ENCODE results near the gene SCAF11. TPM values are rescaled to one million over a fixed set of nuclear protein-coding genes. Genes with fewer than 3 reads are reported as not detected.

SCAF11 gene
- total RNA-seq, 2 donors from 2014 or later = 114 TPM

- DNase-seq (ENCODE audit: low spot score) = no peak
- H3K4me3 ChIP-seq = no peak overlapping the region
- no peak for TF ChIP-seq CTCF (IDR thresholded peaks at IDR 0.05)
- no peaks in the 10 kb centered on the region for H3K4me1 ChIP-seq
- no peaks in the 10 kb centered on the region for H3K9me3 ChIP-seq
- H3K27ac ChIP-seq = no peak overlapping the region
- H3K27me3 ChIP-seq = no peaks in the 10 kb centered on the region
- H3K36me3 ChIP-seq = peaks cover 8% of the 10 kb centered on the region
Measured at GRCh38 chr12:45907955-45908354, 82.4 kb downstream of the SCAF11 start.

GRCh38 chr12:45898094-45898493, 92.3 kb downstream of the SCAF11 start:
- no peak for TF ChIP-seq CTCF (IDR thresholded peaks at IDR 0.05)

GRCh38 chr12:45895961-45896360, 94.4 kb downstream of the SCAF11 start:
- H3K9me3 ChIP-seq = no peaks in the 10 kb centered on the region
- DNase-seq (ENCODE audit: low spot score) = no peak
- H3K4me3 ChIP-seq = no peak overlapping the region
- no peak for TF ChIP-seq CTCF (IDR thresholded peaks at IDR 0.05)
- H3K36me3 ChIP-seq = peaks cover 43% of the 10 kb centered on the region
- no peaks in the 10 kb centered on the region for H3K4me1 ChIP-seq
- H3K27ac ChIP-seq = no peak overlapping the region
- no peaks in the 10 kb centered on the region for H3K27me3 ChIP-seq

More at GRCh38 chr12:45898094-45898493, 92.3 kb downstream of the SCAF11 start:
- Histone ChIP-seq H3K27ac (no peak overlapping the region), H3K27me3 (no peaks in the 10 kb centered on the region), H3K36me3 (peaks cover 30% of the 10 kb centered on the region), H3K4me3 (no peak overlapping the region), H3K4me1 (no peaks in the 10 kb centered on the region), H3K9me3 (no peaks in the 10 kb centered on the region)
- DNase-seq (ENCODE audit: low spot score) = no peak

GRCh38 chr12:45893240-45893639, 97.1 kb downstream of the SCAF11 start:
- Histone ChIP-seq H3K27ac (no peak overlapping the region), H3K27me3 (no peaks in the 10 kb centered on the region), H3K4me3 (no peak overlapping the region), H3K36me3 (peaks cover 43% of the 10 kb centered on the region), H3K4me1 (no peaks in the 10 kb centered on the region), H3K9me3 (no peaks in the 10 kb centered on the region)
- DNase-seq (ENCODE audit: low spot score) = no peak
- TF ChIP-seq CTCF (IDR thresholded peaks at IDR 0.05) = peak in 1 of 2 donors; percentile 13

- Histone ChIP-seq H3K36me3 (peaks cover 46% of the 10 kb centered on the region), H3K9me3 (no peaks in the 10 kb centered on the region), H3K27me3 (no peaks in the 10 kb centered on the region), H3K4me1 (no peaks in the 10 kb centered on the region), H3K27ac (no peak overlapping the region), H3K4me3 (no peak overlapping the region)
- TF ChIP-seq CTCF (IDR thresholded peaks at IDR 0.05) = no peak
- DNase-seq (ENCODE audit: low spot score) = no peak
Measured at GRCh38 chr12:45890276-45890675, 100.1 kb downstream of the SCAF11 start.

GRCh38 chr12:45887544-45887943, 102.8 kb downstream of the SCAF11 start:
- Histone ChIP-seq H3K27ac (no peak overlapping the region), H3K4me3 (no peak overlapping the region), H3K4me1 (no peaks in the 10 kb centered on the region), H3K27me3 (no peaks in the 10 kb centered on the region), H3K9me3 (no peaks in the 10 kb centered on the region), H3K36me3 (peaks cover 26% of the 10 kb centered on the region)
- no peak for DNase-seq (ENCODE audit: low spot score)
- TF ChIP-seq CTCF (IDR thresholded peaks at IDR 0.05) = no peak

Data from right atrium auricular region (tissue), 2 donors.